Astrocyte (in vitro differentiated cells and primary cell): ENCODE measurements around the gene CNTNAP2. TPM values are rescaled to one million over a fixed set of nuclear protein-coding genes. Genes with fewer than 3 reads are reported as not detected.

Source experiments
- DNase-seq: peaks from one replicate; pipeline ENCODE4 v3.0.0-alpha.2; 2010; ENCODE audit warnings: low read depth
- FAIRE-seq: peaks from 2 replicates; lab custom pipeline; 2011; peaks lifted over from hg19 to GRCh38; lab: Jason Lieb, UNC
- H2AFZ ChIP-seq: 2 replicates; pipeline ENCODE4 v1.6.0; 2012; ENCODE audit warnings: low read depth, low read length, inconsistent platforms
- H3K27ac ChIP-seq: 2 replicates; pipeline ENCODE4 v1.5.1; 2011; ENCODE audit warnings: low read depth, low read length, inconsistent platforms
- H3K27me3 ChIP-seq: 2 replicates; pipeline ENCODE4 v1.6.0; 2011; ENCODE audit warnings: low read length, inconsistent platforms; ENCODE audit not compliant: insufficient read depth
- H3K36me3 ChIP-seq: 2 replicates; pipeline ENCODE4 v1.5.1; 2011; ENCODE audit warnings: low read length, inconsistent platforms; ENCODE audit not compliant: insufficient read depth
- H3K4me1 ChIP-seq: 2 replicates; pipeline ENCODE4 v1.5.1; 2011; ENCODE audit warnings: low read length, inconsistent platforms; ENCODE audit not compliant: insufficient read depth
- H3K4me2 ChIP-seq: 2 replicates; pipeline ENCODE4 v1.6.0; 2012; ENCODE audit warnings: low read length, inconsistent platforms
- H3K4me3 ChIP-seq: 2 replicates; pipeline ENCODE4 v1.5.1; 2011; ENCODE audit warnings: low read depth, mild to moderate bottlenecking, low read length, inconsistent platforms; ENCODE audit not compliant: insufficient read depth
- H3K79me2 ChIP-seq: 2 replicates; pipeline ENCODE4 v1.6.0; 2012; ENCODE audit warnings: mild to moderate bottlenecking, low read length, inconsistent platforms; ENCODE audit not compliant: insufficient read depth
- H3K9ac ChIP-seq: 2 replicates; pipeline ENCODE4 v1.6.0; 2012; ENCODE audit warnings: mild to moderate bottlenecking, low read length, inconsistent platforms
- H3K9me3 ChIP-seq: 2 replicates; pipeline ENCODE4 v1.5.1; 2012; ENCODE audit warnings: low read depth, mild to moderate bottlenecking, low read length, inconsistent platforms; ENCODE audit not compliant: insufficient read depth
- H4K20me1 ChIP-seq: 2 replicates; pipeline ENCODE4 v1.6.0; 2012; ENCODE audit warnings: low read length, inconsistent platforms; ENCODE audit not compliant: insufficient read depth
- H3K27ac Mint-ChIP-seq: one replicate; pipeline ENCODE4 v1.8.0; 2021; ENCODE audit warnings: mild to moderate bottlenecking, mixed read lengths; ENCODE audit not compliant: unreplicated experiment
- H3K27me3 Mint-ChIP-seq: one replicate; pipeline ENCODE4 v1.8.0; 2021; ENCODE audit warnings: low read depth, mixed read lengths; ENCODE audit not compliant: unreplicated experiment
- H3K36me3 Mint-ChIP-seq: one replicate; pipeline ENCODE4 v1.8.0; 2021; ENCODE audit warnings: low read depth, mixed read lengths; ENCODE audit not compliant: unreplicated experiment
- H3K4me1 Mint-ChIP-seq: one replicate; pipeline ENCODE4 v1.8.0; 2021; ENCODE audit warnings: low read depth, mixed read lengths; ENCODE audit not compliant: unreplicated experiment
- H3K4me3 Mint-ChIP-seq: one replicate; pipeline ENCODE4 v1.8.0; 2021; ENCODE audit warnings: mild to moderate bottlenecking, moderate library complexity, mixed read lengths; ENCODE audit not compliant: unreplicated experiment
- H3K9me3 Mint-ChIP-seq: one replicate; pipeline ENCODE4 v1.8.0; 2021; ENCODE audit warnings: mild to moderate bottlenecking, mixed read lengths; ENCODE audit not compliant: unreplicated experiment
- EZH2 ChIP-seq: IDR thresholded peaks from 2 replicates; pipeline ENCODE4 v1.6.1; 2012; ENCODE audit warnings: mild to moderate bottlenecking, low read length, inconsistent platforms; ENCODE audit not compliant: insufficient read depth
- total RNA-seq: library from RNA; stranded (reverse); gene quantifications from 2 replicates; pipeline ENCODE4 v1.2.1, GENCODE V29; 2021
- TF ChIP-seq, protein P1 (sequence below): IDR thresholded peaks from 2 replicates; pipeline ENCODE4 v1.5.1; 2011; ENCODE audit warnings: low read depth, mild to moderate bottlenecking, inconsistent platforms, low read length, moderate library complexity; ENCODE audit not compliant: insufficient read depth

The CNTNAP2 gene
- total RNA-seq, 1 donor from 2014 or later: 20.0 TPM

DNA sequence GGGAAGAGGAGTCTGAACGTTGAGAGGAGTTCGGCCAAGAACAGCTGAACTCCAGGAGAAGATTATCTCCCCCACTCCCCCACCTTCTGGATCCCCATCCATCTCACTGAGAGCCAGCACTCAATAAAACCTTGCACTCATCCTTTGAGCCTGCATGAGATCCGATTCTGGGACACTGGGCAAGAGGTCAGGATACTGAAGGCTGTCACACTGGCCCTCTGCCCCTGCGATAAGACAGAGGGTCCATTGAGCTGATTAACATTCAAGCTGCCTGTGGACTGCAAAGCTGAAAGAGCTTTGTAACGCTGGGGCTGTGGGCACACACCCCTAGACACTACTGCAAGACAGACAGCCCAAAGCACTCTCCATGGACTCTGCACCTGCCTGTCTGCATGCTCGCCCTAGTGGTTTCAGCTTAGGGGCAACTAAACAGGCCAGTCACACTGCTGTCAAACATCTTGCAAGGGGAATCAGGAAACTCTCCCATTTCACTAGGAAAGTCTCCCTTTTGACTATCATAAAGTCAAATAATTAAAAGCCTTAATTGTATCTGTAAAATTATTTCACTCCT, 42.3 kb upstream of the CNTNAP2 start:
- Mint-ChIP-seq H3K27ac (no peak overlapping the region), H3K9me3 (peaks cover 1% of the 10 kb centered on the region), H3K27me3 (no peaks in the 10 kb centered on the region), H3K4me3 (no peak overlapping the region), H3K4me1 (no peaks in the 10 kb centered on the region), H3K36me3 (no peaks in the 10 kb centered on the region)
- no peaks in the 10 kb centered on the region for H3K36me3 ChIP-seq
- H3K27me3 ChIP-seq: no peaks in the 10 kb centered on the region
- no peak for DNase-seq
- H3K4me2 ChIP-seq: no peak overlapping the region
- no peaks in the 10 kb centered on the region for H3K79me2 ChIP-seq
- no peak for FAIRE-seq
- H3K4me1 ChIP-seq: no peaks in the 10 kb centered on the region
- H2AFZ ChIP-seq: no peak overlapping the region
- TF ChIP-seq EZH2: no peak
- TF ChIP-seq, protein P1, sequence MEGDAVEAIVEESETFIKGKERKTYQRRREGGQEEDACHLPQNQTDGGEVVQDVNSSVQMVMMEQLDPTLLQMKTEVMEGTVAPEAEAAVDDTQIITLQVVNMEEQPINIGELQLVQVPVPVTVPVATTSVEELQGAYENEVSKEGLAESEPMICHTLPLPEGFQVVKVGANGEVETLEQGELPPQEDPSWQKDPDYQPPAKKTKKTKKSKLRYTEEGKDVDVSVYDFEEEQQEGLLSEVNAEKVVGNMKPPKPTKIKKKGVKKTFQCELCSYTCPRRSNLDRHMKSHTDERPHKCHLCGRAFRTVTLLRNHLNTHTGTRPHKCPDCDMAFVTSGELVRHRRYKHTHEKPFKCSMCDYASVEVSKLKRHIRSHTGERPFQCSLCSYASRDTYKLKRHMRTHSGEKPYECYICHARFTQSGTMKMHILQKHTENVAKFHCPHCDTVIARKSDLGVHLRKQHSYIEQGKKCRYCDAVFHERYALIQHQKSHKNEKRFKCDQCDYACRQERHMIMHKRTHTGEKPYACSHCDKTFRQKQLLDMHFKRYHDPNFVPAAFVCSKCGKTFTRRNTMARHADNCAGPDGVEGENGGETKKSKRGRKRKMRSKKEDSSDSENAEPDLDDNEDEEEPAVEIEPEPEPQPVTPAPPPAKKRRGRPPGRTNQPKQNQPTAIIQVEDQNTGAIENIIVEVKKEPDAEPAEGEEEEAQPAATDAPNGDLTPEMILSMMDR: no peak
- H3K27ac ChIP-seq: no peak overlapping the region
- no peak overlapping the region for H3K4me3 ChIP-seq
- no peak overlapping the region for H3K9ac ChIP-seq
- H4K20me1 ChIP-seq: no peaks in the 10 kb centered on the region
- H3K9me3 ChIP-seq: no peaks in the 10 kb centered on the region

DNA sequence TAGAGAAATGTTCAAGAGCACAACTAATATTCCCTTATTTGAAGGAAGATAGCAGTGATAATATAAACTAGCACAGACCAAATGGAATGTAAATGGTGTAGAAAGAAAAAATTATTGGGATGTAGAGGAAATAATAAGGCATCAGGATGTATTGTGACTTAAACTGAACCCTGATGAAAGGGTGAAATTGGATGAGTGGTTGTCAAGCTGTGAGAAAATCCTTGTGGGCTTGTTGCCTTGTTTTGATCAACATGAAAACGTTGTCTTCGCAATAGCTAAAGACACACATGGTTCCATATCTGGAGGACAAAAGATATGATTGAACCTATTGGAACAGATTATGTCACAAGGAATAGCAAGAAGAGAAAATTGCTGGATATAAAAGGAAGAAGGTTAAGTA, 40.3 kb upstream of the CNTNAP2 start:
- Histone ChIP-seq H3K4me3 (no peak overlapping the region), H2AFZ (no peak overlapping the region), H3K4me1 (no peaks in the 10 kb centered on the region), H3K27me3 (no peaks in the 10 kb centered on the region), H4K20me1 (no peaks in the 10 kb centered on the region), H3K9ac (no peak overlapping the region), H3K27ac (no peak overlapping the region), H3K9me3 (no peaks in the 10 kb centered on the region), H3K4me2 (no peak overlapping the region), H3K79me2 (no peaks in the 10 kb centered on the region), H3K36me3 (no peaks in the 10 kb centered on the region)
- FAIRE-seq (no peak), DNase-seq (no peak)
- no peaks in the 10 kb centered on the region for H3K27me3 Mint-ChIP-seq
- H3K36me3 Mint-ChIP-seq: no peaks in the 10 kb centered on the region
- no peak overlapping the region for H3K4me3 Mint-ChIP-seq
- TF ChIP-seq, protein P1: no peak
- TF ChIP-seq EZH2: no peak
- H3K9me3 Mint-ChIP-seq: no peaks in the 10 kb centered on the region
- no peak overlapping the region for H3K27ac Mint-ChIP-seq
- H3K4me1 Mint-ChIP-seq: no peaks in the 10 kb centered on the region

DNA sequence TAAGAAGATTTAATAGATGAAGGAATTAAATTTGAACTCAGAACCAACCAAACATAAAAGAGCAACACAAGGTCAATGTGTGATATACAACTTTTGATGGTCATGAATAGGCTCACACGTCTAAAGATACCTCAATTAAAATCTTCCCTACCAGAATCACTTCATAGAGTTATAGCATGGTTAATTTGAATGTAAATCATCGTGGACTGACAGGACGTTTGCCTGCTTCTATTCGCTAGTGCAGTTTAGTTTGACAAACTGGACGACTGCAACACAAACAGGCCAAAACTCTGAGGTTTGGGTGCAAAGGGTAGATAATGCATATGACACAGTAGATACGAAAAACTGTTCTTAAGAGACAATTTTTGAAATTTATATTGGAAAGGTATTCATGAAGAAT, 32.5 kb upstream of the CNTNAP2 start:
- Histone ChIP-seq H3K27me3 (no peaks in the 10 kb centered on the region), H4K20me1 (no peaks in the 10 kb centered on the region), H3K27ac (no peak overlapping the region), H3K79me2 (no peaks in the 10 kb centered on the region), H3K4me2 (no peak overlapping the region), H3K4me1 (no peaks in the 10 kb centered on the region), H3K9ac (no peak overlapping the region), H3K36me3 (no peaks in the 10 kb centered on the region), H3K9me3 (no peaks in the 10 kb centered on the region), H3K4me3 (no peak overlapping the region), H2AFZ (no peak overlapping the region)
- Mint-ChIP-seq H3K27me3 (peaks cover 3% of the 10 kb centered on the region), H3K4me1 (no peaks in the 10 kb centered on the region), H3K4me3 (no peak overlapping the region), H3K27ac (no peak overlapping the region), H3K36me3 (no peaks in the 10 kb centered on the region), H3K9me3 (no peaks in the 10 kb centered on the region)
- DNase-seq (no peak), FAIRE-seq (no peak)
- TF ChIP-seq, protein P1: no peak
- no peak for TF ChIP-seq EZH2
